ENCODE measurements around the gene SLC35F3. TPM values are rescaled to one million over a fixed set of nuclear protein-coding genes. Genes with fewer than 3 reads are reported as not detected.

SLC35F3 gene
- total RNA-seq, 1 experiment from 2014 or later = not detected

DNA sequence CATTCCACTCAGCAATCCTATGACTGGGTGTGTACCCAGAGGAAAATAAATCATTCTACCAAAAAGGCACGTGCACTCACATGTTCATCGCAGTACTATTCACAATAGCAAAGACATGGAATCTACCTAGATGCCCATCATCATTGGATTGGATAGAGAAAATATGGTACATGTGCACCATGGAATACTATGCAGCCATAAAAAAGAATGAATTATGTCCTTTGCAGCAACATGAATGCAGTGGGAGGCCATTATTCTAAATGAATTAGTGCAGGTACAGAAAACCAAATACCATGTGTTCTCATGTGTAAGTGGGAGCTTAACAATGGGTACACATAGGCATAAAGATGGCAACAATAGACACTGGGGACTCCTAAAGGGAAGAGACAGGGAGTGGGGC, 39.9 kb upstream of the SLC35F3 start:
- no peak overlapping the region for H3K27ac Mint-ChIP-seq (ENCODE audit: unreplicated experiment)
- no peak overlapping the region for H3K4me3 Mint-ChIP-seq (ENCODE audit: unreplicated experiment)
- Histone ChIP-seq H3K9me3 (no peaks in the 10 kb centered on the region), H3K27me3 (replicated peaks; ENCODE audit: control insufficient read depth, insufficient read depth, low read length) (no peaks in the 10 kb centered on the region), H3K4me1 (no peaks in the 10 kb centered on the region), H3K36me3 (ENCODE audit: control insufficient read depth, insufficient read depth, low read length) (no peaks in the 10 kb centered on the region), H3K4me3 (ENCODE audit: low read depth, low read length) (no peak overlapping the region)
- BruUV-seq (replicated peaks) = no TSS peak
- ChIA-PET POLR2A (no interaction called here), CTCF (no interaction called here)
- TF ChIP-seq, protein P1, sequence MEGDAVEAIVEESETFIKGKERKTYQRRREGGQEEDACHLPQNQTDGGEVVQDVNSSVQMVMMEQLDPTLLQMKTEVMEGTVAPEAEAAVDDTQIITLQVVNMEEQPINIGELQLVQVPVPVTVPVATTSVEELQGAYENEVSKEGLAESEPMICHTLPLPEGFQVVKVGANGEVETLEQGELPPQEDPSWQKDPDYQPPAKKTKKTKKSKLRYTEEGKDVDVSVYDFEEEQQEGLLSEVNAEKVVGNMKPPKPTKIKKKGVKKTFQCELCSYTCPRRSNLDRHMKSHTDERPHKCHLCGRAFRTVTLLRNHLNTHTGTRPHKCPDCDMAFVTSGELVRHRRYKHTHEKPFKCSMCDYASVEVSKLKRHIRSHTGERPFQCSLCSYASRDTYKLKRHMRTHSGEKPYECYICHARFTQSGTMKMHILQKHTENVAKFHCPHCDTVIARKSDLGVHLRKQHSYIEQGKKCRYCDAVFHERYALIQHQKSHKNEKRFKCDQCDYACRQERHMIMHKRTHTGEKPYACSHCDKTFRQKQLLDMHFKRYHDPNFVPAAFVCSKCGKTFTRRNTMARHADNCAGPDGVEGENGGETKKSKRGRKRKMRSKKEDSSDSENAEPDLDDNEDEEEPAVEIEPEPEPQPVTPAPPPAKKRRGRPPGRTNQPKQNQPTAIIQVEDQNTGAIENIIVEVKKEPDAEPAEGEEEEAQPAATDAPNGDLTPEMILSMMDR (IDR thresholded peaks at IDR 0.05; ENCODE audit: insufficient read depth in 1 of 2, low read depth in 1 of 2, low read length in 1 of 2, severe bottlenecking in 1 of 2, unreplicated experiment in 1 of 2) = no peak
- intact Hi-C loops (cut with micrococcal nuclease; ENCODE audit: unreplicated experiment) = no loop called here
- no peak for DNase-seq
- no peaks in the 10 kb centered on the region for H3K4me1 Mint-ChIP-seq (ENCODE audit: low read depth, unreplicated experiment)
- H3K27me3 Mint-ChIP-seq (ENCODE audit: insufficient read depth, unreplicated experiment) = peaks cover 11% of the 10 kb centered on the region
- H3K9me3 Mint-ChIP-seq (ENCODE audit: unreplicated experiment) = no peaks in the 10 kb centered on the region
- no peaks in the 10 kb centered on the region for H3K36me3 Mint-ChIP-seq (ENCODE audit: insufficient read depth, unreplicated experiment)

DNA sequence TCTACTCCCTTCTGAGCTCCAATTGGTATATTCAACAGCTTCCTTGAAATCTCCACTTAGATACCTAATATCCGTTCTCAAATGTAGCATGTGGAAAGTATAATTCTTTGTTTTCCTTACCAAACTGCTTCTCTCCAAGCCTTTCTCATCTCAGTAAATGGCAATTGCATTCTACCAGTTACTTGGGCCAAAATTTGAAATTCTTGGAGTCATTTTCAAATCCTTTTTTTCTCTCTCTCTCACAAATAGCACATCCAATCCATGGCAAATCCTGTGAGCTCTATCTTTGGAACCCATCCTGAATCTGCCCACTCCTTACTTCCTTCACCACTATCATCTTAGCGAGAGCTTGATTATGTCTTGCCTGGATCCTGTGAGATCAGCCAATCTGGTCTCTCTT, 39.3 kb upstream of the SLC35F3 start:
- Mint-ChIP-seq H3K4me1 (ENCODE audit: low read depth, unreplicated experiment) (no peaks in the 10 kb centered on the region), H3K27me3 (ENCODE audit: insufficient read depth, unreplicated experiment) (peaks cover 12% of the 10 kb centered on the region), H3K27ac (ENCODE audit: unreplicated experiment) (no peak overlapping the region), H3K36me3 (ENCODE audit: insufficient read depth, unreplicated experiment) (no peaks in the 10 kb centered on the region), H3K4me3 (ENCODE audit: unreplicated experiment) (no peak overlapping the region), H3K9me3 (ENCODE audit: unreplicated experiment) (no peaks in the 10 kb centered on the region)
- Histone ChIP-seq H3K36me3 (ENCODE audit: control insufficient read depth, insufficient read depth, low read length) (no peaks in the 10 kb centered on the region), H3K4me3 (ENCODE audit: low read depth, low read length) (no peak overlapping the region), H3K27me3 (replicated peaks; ENCODE audit: control insufficient read depth, insufficient read depth, low read length) (no peaks in the 10 kb centered on the region), H3K4me1 (no peaks in the 10 kb centered on the region), H3K9me3 (no peaks in the 10 kb centered on the region)
- DNase-seq = no peak
- CTCF ChIA-PET = no interaction called here
- POLR2A ChIA-PET = no interaction called here
- TF ChIP-seq, protein P1 (IDR thresholded peaks at IDR 0.05; ENCODE audit: insufficient read depth in 1 of 2, low read depth in 1 of 2, low read length in 1 of 2, severe bottlenecking in 1 of 2, unreplicated experiment in 1 of 2) = no peak
- intact Hi-C loops (cut with micrococcal nuclease; ENCODE audit: unreplicated experiment) = no loop called here
- no TSS peak for BruUV-seq (replicated peaks)

DNA sequence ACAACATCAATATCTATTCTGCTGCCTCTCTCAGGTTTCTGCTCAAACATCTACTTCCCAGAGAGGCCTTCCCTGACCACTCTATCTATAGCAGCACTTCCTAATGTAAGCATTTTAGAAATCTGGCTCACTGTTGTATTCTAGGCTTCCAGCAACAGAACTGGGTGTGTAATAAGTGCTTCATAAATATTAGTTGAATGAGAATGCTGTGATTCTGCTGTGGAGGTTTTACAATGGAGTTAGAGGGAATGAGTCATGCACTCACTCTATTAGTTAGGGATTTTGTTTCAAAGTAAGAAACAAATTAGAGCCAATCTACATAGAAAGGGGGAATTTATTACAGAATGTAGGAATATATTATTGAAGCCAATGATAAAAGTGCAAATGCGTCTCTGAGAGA, 38.6 kb upstream of the SLC35F3 start:
- peaks cover 12% of the 10 kb centered on the region for H3K27me3 Mint-ChIP-seq (ENCODE audit: insufficient read depth, unreplicated experiment)
- no peak overlapping the region for H3K27ac Mint-ChIP-seq (ENCODE audit: unreplicated experiment)
- POLR2A ChIA-PET = no interaction called here
- H3K9me3 ChIP-seq = no peaks in the 10 kb centered on the region
- no peak overlapping the region for H3K4me3 ChIP-seq (ENCODE audit: low read depth, low read length)
- TF ChIP-seq, protein P1 (IDR thresholded peaks at IDR 0.05; ENCODE audit: insufficient read depth in 1 of 2, low read depth in 1 of 2, low read length in 1 of 2, severe bottlenecking in 1 of 2, unreplicated experiment in 1 of 2) = no peak
- H3K36me3 Mint-ChIP-seq (ENCODE audit: insufficient read depth, unreplicated experiment) = no peaks in the 10 kb centered on the region
- H3K4me3 Mint-ChIP-seq (ENCODE audit: unreplicated experiment) = no peak overlapping the region
- no peaks in the 10 kb centered on the region for H3K9me3 Mint-ChIP-seq (ENCODE audit: unreplicated experiment)
- no peaks in the 10 kb centered on the region for H3K4me1 ChIP-seq
- H3K27me3 ChIP-seq (replicated peaks; ENCODE audit: control insufficient read depth, insufficient read depth, low read length) = no peaks in the 10 kb centered on the region
- H3K4me1 Mint-ChIP-seq (ENCODE audit: low read depth, unreplicated experiment) = no peaks in the 10 kb centered on the region
- H3K36me3 ChIP-seq (ENCODE audit: control insufficient read depth, insufficient read depth, low read length) = no peaks in the 10 kb centered on the region
- intact Hi-C loops (cut with micrococcal nuclease; ENCODE audit: unreplicated experiment) = no loop called here
- BruUV-seq (replicated peaks) = no TSS peak
- no peak for DNase-seq
- CTCF ChIA-PET = no interaction called here
